ENCODE data around the gene SCLY. TPM values are rescaled to one million over a fixed set of nuclear protein-coding genes. Genes with fewer than 3 reads are reported as not detected.
"Not testable (repeated sequence)": the region's sequence is repeated elsewhere in the genome, so short reads cannot be mapped to it uniquely, and the experiment has no call there.

SCLY gene
- total RNA-seq, 2 donors from 2014 or later = 12.8 to 14.2 TPM

GRCh38 chr2:238038203-238038602 is 22.6 kb upstream of the SCLY start:
- DNase-seq (no peak), ATAC-seq (no peak)
- intact Hi-C loops (cut with DNase I, micrococcal nuclease) = no loop called here

DNA sequence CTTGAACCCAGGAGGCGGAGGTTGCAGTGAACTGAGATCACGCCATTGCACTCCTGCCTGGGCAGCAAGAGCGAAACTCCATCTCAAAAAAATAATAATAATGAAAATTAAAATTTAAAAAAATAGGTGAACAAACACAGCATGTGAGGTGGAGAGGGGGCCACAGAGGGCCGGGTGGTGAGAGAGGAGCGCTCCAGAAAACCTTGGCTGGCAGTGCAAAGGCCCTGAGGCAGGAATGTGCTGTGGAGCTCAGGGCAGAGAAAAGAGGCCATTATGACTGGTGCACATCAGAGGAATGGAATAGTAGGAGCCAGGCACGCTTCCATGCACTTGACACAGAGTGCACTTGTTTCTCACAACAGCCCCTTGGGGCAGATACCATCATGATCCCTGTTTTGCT is 21.6 kb upstream of the SCLY start:
- ATAC-seq (no peak), DNase-seq (no peak)
- intact Hi-C loops (cut with DNase I, micrococcal nuclease) = no loop called here

DNA sequence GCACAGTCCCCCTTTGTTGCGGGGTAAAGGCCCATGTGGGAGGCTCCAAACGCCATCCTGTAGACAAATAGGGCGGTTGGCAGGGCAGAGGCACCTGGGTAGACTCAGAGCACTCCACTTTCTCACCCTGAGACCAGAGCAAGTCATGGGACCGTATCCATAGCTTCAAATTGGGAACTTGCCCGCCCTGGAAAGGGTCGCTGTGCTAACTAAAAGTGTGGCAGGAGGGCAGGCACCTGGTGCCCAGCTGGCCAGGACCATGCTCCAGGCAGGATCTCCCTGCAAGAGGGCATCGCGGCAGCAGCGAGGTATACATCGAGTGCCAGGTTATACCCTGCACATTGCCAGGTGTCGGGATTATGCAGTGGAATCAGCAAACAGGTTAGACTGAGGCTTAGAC is 20.8 kb upstream of the SCLY start:
- DNase-seq (no peak), ATAC-seq (no peak)
- intact Hi-C loops (cut with DNase I, micrococcal nuclease) = no loop called here

DNA sequence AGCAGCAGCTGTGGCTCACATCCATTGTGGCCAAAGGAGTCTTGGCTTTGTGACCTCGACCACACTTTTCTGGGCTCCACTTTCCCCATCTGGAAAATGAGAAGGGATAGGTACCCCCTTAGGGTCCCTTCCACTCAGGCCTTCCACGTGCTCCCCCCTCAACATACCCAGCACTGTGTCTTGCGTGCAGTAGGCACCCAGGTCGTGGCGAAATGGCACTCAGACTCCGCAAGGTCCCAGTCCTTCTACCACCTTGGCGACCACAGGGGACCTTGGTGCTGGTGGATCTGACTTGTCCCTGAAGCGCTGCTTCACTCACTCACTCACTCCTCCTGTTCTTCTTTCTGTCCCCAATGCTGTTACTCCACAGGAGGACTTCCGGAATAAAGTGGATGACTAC is 19.9 kb upstream of the SCLY start:
- intact Hi-C loops (cut with DNase I, micrococcal nuclease) = no loop called here
- ATAC-seq = no peak
- DNase-seq = no peak

GRCh38 chr2:238042090-238042489 is 18.7 kb upstream of the SCLY start:
- no peak for DNase-seq
- no peak for ATAC-seq
- intact Hi-C loops (cut with DNase I, micrococcal nuclease) = no loop called here

DNA sequence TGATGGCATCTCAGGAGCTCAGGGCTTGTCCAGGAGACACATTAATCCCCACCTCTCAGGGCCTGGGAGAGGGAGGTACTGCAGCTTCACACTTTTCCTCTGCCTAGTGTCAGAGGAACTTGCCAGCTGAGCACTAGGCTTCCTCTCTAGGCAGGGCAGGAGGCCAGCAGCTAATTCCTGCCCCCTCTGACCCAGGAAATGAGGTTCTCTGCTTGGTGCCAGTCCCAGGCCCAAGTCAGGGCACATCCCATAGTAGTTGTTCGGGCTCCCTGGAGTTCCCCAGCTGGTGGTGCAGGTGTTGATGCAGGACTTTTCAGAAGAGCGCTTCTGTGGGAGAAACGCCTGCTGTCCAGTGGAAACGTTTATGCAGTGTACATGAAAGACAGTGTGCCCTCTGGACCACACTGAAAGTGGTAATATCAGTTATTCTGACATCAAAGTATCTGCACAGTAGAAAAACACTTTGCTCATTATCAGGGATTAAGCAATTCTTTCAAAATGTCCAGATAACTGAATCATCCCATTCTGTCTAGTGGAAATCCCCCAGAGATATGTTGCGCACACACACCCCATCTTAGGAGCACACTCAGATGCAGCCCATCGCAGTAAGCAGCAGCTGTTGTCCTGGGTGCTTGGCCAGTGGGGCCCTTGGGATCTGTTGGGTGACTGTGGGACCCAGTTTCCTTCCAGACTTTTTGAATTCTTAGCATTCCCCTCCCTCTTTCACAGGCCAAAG is 17.8 kb upstream of the SCLY start:
- intact Hi-C loops (cut with DNase I, micrococcal nuclease) = no loop called here
- no peak for DNase-seq
- no peak for ATAC-seq

DNA sequence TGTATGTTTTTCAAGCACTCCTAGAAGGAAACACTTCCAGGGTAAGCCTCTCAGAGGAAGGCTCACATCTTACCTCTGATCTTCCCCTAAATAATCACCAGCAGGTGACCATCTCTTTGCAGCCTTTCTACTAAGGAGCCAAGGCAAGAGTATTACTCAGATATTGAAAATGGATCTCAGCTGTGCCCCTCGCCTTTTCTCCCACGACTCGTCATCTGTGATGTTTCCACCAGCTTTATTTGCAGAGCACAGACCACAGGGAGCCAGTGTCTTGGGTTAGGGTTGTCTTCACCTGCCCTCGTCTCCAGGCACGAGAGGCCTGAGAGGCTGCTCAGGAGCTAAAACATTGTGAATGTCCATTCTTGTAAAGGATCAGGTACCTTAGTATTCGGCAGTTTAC is 16.9 kb upstream of the SCLY start:
- ATAC-seq (no peak), DNase-seq (no peak)
- intact Hi-C loops (cut with DNase I, micrococcal nuclease) = no loop called here

DNA sequence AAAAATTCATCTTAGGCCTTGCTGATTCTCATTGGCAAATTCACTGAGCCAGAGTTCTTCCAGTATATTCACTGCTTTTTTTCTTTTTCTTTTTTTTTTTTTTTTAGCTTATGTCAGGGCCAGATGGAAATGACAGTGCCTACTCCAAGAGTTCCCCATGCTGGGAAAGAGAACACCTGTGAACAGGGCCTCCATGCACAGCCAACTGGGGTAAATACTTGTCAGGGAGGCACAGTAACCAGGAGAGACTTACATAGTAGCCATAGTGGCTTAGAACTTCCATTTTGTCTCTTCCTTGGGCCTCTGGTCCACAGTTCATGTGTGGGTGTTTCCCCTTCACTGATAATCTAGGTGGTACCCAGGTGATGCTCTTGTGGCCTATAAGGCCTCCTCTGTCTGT is 15.2 kb upstream of the SCLY start:
- no peak for ATAC-seq
- intact Hi-C loops (cut with DNase I, micrococcal nuclease) = no loop called here

DNA sequence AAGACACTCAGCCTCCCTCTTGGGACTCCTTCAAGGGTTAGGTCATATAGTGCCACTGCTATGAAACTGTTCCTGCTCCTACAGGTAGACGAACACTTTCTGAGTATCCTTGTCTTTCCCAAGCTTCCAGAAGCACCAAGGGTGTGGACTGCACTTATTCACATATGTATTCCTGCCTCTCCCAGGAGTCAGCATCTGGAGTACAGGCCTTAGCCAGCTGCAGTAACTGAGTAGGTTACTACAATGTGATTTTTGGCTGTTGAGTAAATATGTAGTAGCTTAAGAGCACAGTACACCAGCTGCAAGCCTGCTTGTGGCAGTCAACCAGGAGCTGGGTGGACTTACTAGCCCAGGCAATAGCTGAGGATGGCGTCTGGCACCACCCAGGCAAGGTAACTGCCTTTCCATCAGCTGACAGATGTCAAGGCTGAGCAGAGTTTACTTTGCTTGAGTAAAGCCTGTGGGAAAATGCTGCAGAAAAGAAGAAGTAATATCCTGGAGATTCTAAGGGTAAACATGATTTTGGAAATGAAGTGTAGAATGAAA is 14.0 kb upstream of the SCLY start:
- peak in 1 of 2 donors; percentile 21 for DNase-seq
- peak; percentile 86 for ATAC-seq
- intact Hi-C loops (cut with DNase I, micrococcal nuclease) = no loop called here

More for the DNA sequence above, 15.2 kb upstream of the SCLY start:
- DNase-seq = no peak

GRCh38 chr2:238053191-238053776 is 7.5 kb upstream of the SCLY start:
- DNase-seq = no peak
- intact Hi-C loops (cut with DNase I, micrococcal nuclease) = no loop called here
- ATAC-seq = no peak

DNA sequence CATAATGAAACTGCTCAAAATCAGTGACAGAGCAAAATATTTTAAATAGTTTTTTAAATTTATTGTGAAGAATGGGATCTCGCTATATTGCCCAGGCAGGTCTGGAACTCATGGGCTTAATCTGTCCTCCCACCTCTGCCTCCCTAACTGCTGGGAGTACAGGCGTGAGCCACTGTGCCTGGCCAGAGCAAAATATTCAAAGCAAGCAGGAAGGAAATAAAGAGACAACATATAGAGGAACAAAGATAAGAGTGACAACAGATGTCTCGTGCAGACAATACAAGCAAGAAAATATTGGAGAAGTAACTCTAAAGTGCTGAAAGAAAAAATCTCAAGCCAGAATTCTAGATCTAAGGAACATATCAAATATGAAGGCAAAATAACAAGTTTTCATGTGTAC is 5.0 kb upstream of the SCLY start:
- intact Hi-C loops (cut with DNase I, micrococcal nuclease) = no loop called here
- ATAC-seq (no peak), DNase-seq (no peak)

DNA sequence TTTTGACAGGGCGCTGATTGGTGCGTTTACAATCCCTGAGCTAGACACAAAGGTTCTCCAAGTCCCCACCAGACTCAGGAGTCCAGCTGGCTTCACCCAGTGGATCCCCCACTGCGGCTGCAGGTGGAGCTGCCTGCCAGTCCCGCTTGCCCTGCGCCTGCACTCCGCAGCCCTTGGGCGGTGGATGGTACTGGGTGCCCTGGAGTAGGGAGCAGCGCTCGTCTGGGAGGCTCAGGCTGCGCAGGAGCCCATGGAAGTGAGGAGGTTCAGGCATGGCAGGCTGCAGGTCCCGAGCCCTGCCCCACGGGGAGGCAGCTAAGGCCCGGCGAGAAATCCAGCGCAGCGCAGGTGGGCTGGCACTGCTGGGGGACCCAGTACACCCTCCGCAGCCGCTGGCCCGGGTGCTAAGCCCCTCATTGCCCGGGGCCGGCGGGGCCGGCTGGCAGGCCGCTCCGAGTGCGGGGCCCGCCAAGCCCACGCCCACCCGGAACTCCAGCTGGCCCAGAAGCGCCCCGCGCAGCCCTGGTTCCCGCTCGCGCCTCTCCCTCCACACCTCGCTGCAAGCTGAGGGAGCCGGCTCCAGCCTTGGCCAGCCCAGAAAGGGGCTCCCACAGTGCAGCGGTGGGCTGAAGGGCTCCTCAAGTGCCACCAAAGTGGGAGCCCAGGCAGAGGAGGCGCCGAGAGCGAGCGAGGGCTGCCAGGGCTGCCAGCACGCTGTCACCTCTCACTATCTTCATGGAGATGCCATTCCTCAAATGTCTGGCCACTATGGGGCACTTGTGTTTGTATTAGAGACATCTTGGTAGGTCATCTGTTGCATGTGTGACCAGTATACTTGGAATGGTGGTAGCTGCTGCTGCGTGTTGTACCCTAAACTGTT is 2.9 kb upstream of the SCLY start:
- ATAC-seq; DNase-seq; intact Hi-C loops (cut with DNase I, micrococcal nuclease): not testable (repeated sequence)

GRCh38 chr2:238059505-238059904 is 1.3 kb upstream of the SCLY start:
- ATAC-seq (no peak), DNase-seq (no peak)
- intact Hi-C loops (cut with DNase I, micrococcal nuclease) = no loop called here

DNA sequence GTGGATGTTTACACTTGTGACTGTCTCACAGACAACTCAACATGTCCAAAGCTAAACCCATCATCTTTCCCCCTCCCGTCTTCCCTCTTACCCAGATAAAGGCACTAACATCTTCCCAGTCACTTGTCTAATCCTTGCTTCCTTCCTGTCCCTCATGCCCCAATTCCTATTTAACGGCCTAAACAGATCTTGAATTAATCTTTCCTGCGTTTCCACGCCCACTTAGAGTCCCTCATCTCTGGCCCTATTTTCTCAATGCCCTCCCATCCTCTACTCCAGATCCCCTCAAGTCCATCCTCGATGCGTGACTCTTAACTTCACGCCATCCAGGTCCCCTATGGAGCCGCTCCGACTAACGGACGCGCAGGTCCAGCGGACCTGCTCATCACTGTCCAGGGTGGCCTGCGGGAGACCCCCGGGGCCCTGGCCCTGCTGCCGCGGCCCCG is 682 bp upstream of the SCLY start:
- DNase-seq (no peak), ATAC-seq (no peak)
- intact Hi-C loops (cut with DNase I, micrococcal nuclease) = no loop called here

GRCh38 chr2:238061315-238062202 is 758 bp downstream of the SCLY start:
- intact Hi-C loops (cut with DNase I, micrococcal nuclease) = no loop called here
- peak; percentile 38 to 40 for DNase-seq
- peak; percentile 14 for ATAC-seq

DNA sequence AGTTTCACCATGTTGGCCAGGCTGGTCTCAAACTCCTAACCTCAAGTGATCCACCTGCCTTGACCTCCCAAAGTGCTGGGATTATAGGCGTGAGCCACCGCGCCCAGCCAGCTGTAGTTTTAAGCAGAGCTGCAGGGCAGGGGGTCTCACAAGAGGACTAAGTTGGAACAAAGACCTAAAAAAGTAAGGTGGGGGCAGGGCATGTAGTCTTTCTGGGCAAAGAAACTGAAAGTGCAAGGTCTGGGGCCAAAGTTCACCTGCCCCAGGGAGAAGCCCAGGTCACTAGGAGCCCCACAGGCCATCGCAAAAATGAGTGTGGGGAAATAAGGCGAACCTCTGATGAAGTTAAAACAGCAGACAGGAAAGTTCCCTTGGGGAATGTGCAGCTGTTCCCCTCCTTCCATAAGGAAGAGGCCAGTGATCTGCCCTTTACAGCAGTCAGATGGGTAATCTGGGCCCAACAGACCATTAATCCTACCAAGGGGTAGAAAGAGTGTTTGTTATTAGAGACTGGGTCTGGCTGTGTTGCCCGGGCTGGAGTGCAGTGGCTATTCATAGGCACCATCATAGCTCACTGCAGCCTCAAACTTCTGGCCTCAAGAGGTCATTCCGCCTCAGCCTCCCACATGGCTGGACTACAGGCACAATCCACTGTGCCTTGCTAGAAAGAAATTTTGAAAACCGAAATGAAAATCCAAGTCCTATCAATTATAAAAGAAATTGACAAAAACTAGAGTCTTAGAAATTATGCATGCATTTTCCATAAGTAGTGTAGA is 2.8 kb downstream of the SCLY start:
- intact Hi-C loops (cut with DNase I, micrococcal nuclease) = no loop called here
- ATAC-seq = no peak
- no peak for DNase-seq

DNA sequence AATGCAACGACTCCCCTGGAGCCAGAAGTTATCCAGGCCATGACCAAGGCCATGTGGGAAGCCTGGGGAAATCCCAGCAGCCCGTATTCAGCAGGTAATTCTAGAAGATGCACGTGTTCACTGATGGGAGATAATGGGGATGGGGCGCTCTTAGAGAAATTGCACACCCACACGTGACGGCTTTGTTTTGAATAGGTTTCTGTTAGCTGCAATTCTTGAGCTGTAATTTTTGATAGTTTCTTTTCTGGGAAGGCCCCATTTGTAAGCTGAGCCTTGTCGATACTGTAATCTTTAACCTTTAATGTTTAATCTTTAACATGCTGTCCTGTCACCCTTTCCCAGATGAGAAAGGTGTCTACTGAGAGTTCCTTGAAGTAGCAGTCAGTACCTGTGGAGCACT is 3.6 kb downstream of the SCLY start:
- intact Hi-C loops (cut with DNase I, micrococcal nuclease) = no loop called here
- DNase-seq = no peak
- no peak for ATAC-seq

Measured in left colon (tissue), 2 donors.